Effector memory CD8-positive, alpha-beta T cell (primary cell): ENCODE data around the gene MRPS17.

Experiments
- ATAC-seq: fragments of 150-1000 bp; cut with Tn5 transposase; replicated peaks from 2 replicates; pipeline ENCODE4 v1.10.0; 2021; ENCODE audit warnings: mild to moderate bottlenecking, moderate library complexity
- DNase-seq, 3 experiments: peaks; one replicate each; pipeline ENCODE4 v3.0.0; 2021
- H3K27ac Mint-ChIP-seq, 2 donors: one replicate each; pipeline ENCODE4 v1.8.0; 2022; ENCODE audit warnings: mild to moderate bottlenecking in 2 of 2, mixed read lengths in 2 of 2, moderate library complexity in 2 of 2
- H3K27me3 Mint-ChIP-seq, 2 donors: one replicate each; pipeline ENCODE4 v1.8.0; 2022; ENCODE audit warnings: mixed read lengths in 2 of 2
- H3K36me3 Mint-ChIP-seq: one replicate; pipeline ENCODE4 v1.8.0; 2022; ENCODE audit warnings: mild to moderate bottlenecking, moderate library complexity, mixed read lengths; ENCODE audit not compliant: insufficient read depth
- H3K4me1 Mint-ChIP-seq, 2 donors: one replicate each; pipeline ENCODE4 v1.8.0; 2022; ENCODE audit warnings: low read depth in 2 of 2, mixed read lengths in 2 of 2
- H3K4me3 Mint-ChIP-seq, 2 donors: one replicate each; pipeline ENCODE4 v1.8.0; 2022; ENCODE audit warnings: mild to moderate bottlenecking in 2 of 2, mixed read lengths in 2 of 2, moderate library complexity in 2 of 2
- H3K9me3 Mint-ChIP-seq, 2 donors: one replicate each; pipeline ENCODE4 v1.8.0; 2022; ENCODE audit warnings: mixed read lengths in 2 of 2

The MRPS17 gene

DNA sequence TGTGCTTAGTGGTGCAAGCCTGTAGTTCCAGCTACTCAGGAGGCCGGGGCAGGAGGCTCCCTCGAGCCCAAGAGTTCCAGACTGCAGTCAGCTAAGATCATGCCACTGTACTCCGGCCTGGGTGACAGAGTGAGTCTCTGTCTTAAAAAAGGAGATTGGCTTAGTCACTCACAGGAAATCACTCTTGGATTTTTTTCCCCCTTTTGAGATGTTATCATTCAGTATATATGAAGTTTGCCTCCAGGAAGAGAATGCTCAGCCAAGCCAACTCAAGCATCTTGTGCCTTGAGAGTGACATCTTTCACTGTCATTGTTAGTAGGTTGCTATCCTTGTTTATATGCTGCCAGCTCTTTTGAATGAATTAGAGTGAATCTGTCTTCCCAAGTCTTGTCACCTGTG lies 40.7 kb downstream of the MRPS17 start:
- no peaks in the 10 kb centered on the region for H3K27me3 Mint-ChIP-seq
- H3K9me3 Mint-ChIP-seq, result no peaks in the 10 kb centered on the region
- H3K4me1 Mint-ChIP-seq, result peaks cover 0 to 2% of the 10 kb centered on the region in 2 donors
- DNase-seq, result no peak
- H3K4me3 Mint-ChIP-seq, result no peak overlapping the region
- H3K36me3 Mint-ChIP-seq, result peaks cover 53% of the 10 kb centered on the region
- no peak for ATAC-seq
- H3K27ac Mint-ChIP-seq, result peak overlapping the region in 1 of 2 donors; percentile 52

- peaks cover 31% of the 10 kb centered on the region for H3K36me3 Mint-ChIP-seq
- DNase-seq (no peak), ATAC-seq (no peak)
- H3K4me1 Mint-ChIP-seq, result no peaks in the 10 kb centered on the region
- H3K27me3 Mint-ChIP-seq, result no peaks in the 10 kb centered on the region
- H3K4me3 Mint-ChIP-seq, result no peak overlapping the region
- H3K9me3 Mint-ChIP-seq, result no peaks in the 10 kb centered on the region
- no peak overlapping the region for H3K27ac Mint-ChIP-seq
Observed at GRCh38 chr7:55996856-55997500, 45.3 kb downstream of the MRPS17 start.

DNA sequence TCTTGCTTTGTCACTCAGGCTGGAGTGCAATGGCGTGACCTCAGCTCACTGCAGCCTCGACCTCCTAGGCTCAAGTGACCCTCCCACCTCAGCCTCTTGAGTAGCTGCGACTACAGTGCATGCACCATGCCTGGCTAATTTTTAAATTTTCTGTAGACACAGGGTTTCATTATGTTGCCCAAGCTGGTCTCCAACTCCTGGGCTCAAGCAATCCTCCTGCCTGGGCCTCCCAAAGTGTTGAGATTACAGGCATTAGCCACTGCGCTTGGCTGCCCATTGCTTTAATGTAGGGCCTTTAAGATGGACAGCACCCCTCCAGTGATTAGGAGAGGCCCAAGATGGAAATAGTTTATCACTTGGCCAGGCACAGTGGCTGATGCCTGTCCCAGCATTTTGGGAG lies 52.1 kb downstream of the MRPS17 start:
- Mint-ChIP-seq H3K4me1 (no peaks in the 10 kb centered on the region), H3K4me3 (no peak overlapping the region)

More for the DNA sequence above, 52.1 kb downstream of the MRPS17 start:
- Mint-ChIP-seq H3K27ac (no peak overlapping the region), H3K9me3 (no peaks in the 10 kb centered on the region), H3K27me3 (no peaks in the 10 kb centered on the region), H3K36me3 (peaks cover 10% of the 10 kb centered on the region)
- no peak for ATAC-seq
- no peak for DNase-seq
